ENCODE results near the gene NECAB3. TPM values are rescaled to one million over a fixed set of nuclear protein-coding genes. Genes with fewer than 3 reads are reported as not detected.

NECAB3 gene
- total RNA-seq, 1 donor from 2014 or later: 26.9 TPM

GRCh38 chr20:33687993-33688937 is 14.0 kb upstream of the NECAB3 start:
- DNase-seq (ENCODE audit: low read depth): no peak
- TF ChIP-seq, protein P1, sequence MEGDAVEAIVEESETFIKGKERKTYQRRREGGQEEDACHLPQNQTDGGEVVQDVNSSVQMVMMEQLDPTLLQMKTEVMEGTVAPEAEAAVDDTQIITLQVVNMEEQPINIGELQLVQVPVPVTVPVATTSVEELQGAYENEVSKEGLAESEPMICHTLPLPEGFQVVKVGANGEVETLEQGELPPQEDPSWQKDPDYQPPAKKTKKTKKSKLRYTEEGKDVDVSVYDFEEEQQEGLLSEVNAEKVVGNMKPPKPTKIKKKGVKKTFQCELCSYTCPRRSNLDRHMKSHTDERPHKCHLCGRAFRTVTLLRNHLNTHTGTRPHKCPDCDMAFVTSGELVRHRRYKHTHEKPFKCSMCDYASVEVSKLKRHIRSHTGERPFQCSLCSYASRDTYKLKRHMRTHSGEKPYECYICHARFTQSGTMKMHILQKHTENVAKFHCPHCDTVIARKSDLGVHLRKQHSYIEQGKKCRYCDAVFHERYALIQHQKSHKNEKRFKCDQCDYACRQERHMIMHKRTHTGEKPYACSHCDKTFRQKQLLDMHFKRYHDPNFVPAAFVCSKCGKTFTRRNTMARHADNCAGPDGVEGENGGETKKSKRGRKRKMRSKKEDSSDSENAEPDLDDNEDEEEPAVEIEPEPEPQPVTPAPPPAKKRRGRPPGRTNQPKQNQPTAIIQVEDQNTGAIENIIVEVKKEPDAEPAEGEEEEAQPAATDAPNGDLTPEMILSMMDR (conservative IDR thresholded peaks at IDR 0.05; ENCODE audit: low read depth, low read length): no peak

GRCh38 chr20:33687370-33687915 is 13.2 kb upstream of the NECAB3 start:
- TF ChIP-seq, protein P1 (conservative IDR thresholded peaks at IDR 0.05; ENCODE audit: low read depth, low read length): no peak
- H3K4me3 ChIP-seq (ENCODE audit: low read depth, low read length): no peak overlapping the region
- DNase-seq (ENCODE audit: low read depth): no peak

More at GRCh38 chr20:33687993-33688937, 14.0 kb upstream of the NECAB3 start:
- H3K4me3 ChIP-seq (ENCODE audit: low read depth, low read length): no peak overlapping the region

DNA sequence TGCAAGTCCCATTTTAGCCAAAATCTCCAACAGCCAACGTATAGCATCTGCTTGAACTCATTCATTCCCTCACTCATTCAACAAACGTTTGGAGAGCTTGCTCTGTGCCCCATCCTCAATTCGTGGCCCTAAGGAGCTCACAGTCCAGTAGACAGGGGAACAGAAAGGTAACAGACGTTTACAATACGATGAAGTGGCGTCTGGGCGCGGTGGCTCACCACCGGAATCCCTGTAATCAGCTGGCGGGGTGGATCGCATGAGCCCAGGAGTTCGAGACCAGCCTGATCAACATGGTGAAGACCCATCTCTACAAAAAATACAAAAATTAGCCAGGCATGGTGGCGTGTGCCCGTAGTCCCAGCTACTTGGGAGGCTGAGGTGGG is 12.7 kb upstream of the NECAB3 start:
- TF ChIP-seq, protein P1 (conservative IDR thresholded peaks at IDR 0.05; ENCODE audit: low read depth, low read length): no peak
- no peak for DNase-seq (ENCODE audit: low read depth)
- peak overlapping the region; percentile 48 for H3K4me3 ChIP-seq (ENCODE audit: low read depth, low read length)

GRCh38 chr20:33686100-33686983 is 12.1 kb upstream of the NECAB3 start, which contains the start of gene E2F1:
E2F1 (minus strand) TSS chr20:33686385; CDS start chr20:33686264, 121 bp downstream.
- peak within 1 kb of the TSS; percentile 49 for H3K4me3 ChIP-seq (ENCODE audit: low read depth, low read length)
- TF ChIP-seq, protein P1 (conservative IDR thresholded peaks at IDR 0.05; ENCODE audit: low read depth, low read length): peak; percentile 25
- DNase-seq (ENCODE audit: low read depth): no peak

GRCh38 chr20:33685328-33686099 is 11.3 kb upstream of the NECAB3 start:
- TF ChIP-seq, protein P1 (conservative IDR thresholded peaks at IDR 0.05; ENCODE audit: low read depth, low read length): no peak
- no peak for DNase-seq (ENCODE audit: low read depth)
- H3K4me3 ChIP-seq (ENCODE audit: low read depth, low read length): peak overlapping the region; percentile 49

Measured in epithelial cell of proximal tubule (primary cell).